DMS79 (cell line): ENCODE data around the gene ACBD3.
"Not testable (repeated sequence)": the region's sequence is repeated elsewhere in the genome, so short reads cannot be mapped to it uniquely, and the experiment has no call there.

ENCODE experiments used
- DNase-seq: peaks from one replicate; lab custom pipeline; 2025; lab: John Stamatoyannopoulos, UW

ACBD3 gene

GRCh38 chr1:226186124-226187018 lies at the start of gene ACBD3:
TSS of gene ACBD3 (minus strand) at chr1:226186741. CDS start at chr1:226186675, 66 bp downstream.
- DNase-seq, result peak; percentile 90

- DNase-seq, result no peak
Measured at GRCh38 chr1:226233806-226234205, 47.3 kb upstream of the ACBD3 start.

- no peak for DNase-seq
Measured at GRCh38 chr1:226233293-226233692, 46.8 kb upstream of the ACBD3 start.

DNA sequence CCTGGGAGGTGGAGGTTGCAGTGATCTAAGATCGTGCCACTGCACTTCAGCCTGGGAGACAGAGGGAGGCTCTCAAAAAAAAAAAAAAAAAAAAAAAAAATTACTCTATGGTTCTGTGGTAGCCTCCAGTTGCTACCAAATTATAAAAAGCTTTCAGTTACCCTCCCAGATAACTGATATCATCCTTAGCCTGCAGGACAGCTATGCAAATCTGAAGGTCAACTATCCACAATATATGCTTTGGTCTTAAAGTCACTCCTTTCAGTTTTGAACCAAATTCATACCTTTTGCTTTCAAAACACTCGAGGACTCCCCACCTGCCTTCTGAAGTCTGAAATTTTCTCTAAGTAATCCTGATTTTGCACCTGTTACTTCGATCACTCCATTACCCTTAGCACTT lies 40.1 kb upstream of the ACBD3 start:
- no peak for DNase-seq

GRCh38 chr1:226223786-226224244 lies 37.3 kb upstream of the ACBD3 start:
- peak; percentile 25 for DNase-seq

DNA sequence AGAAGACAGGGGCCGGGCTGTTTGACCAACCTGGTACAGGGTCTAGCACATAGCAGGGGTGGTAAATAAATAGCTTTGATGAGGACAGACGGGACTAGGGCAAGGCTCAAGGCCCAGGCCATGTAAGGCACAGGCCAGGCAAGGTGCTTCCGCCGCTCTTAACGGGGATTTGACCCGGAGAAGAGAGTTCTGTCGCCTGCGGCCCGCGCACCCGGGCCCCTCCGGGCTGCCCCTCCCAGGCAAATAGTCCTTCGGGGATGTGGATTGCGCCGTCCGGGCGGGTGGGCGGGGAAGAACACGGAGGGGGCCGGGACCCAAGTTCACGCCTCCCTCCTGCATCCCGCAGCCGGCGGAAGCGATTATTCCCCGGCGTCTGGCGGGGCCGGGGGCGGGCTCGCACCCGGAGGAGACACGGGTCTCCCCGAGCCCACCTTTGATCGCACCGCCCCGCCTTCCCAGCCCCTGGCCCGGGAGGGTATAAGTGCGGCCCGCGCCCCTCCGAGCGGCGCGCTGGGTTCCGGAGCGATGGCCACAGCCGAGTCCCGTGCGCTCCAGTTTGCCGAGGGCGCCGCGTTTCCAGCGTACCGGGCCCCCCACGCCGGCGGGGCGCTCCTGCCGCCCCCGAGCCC lies 36.7 kb upstream of the ACBD3 start, which contains the start of gene MIXL1:
Gene MIXL1, plus strand, starts transcription at position 508 of the 629 bp plus-strand sequence. Its CDS starts 18 bp downstream, at position 526.
- DNase-seq, result no peak

DNA sequence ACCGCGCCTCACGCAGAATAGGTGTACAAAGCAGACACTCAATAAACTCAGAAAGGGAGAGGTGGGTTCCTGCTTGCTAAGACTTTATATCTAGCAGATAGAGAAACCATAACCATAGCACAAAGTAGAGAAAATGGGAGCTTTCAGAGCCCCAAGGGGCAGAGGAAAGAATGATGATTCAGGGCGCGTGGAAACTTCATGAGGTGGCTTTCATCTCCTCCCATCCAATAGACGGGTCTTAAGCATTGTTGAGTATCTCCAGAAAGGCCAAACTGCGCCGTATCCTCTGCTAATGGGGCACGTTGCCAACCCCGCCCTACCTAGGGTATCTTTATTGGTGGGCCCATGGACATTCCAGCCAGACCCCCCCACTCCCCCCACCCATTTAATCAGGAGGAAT lies 36.1 kb upstream of the ACBD3 start:
- no peak for DNase-seq

DNA sequence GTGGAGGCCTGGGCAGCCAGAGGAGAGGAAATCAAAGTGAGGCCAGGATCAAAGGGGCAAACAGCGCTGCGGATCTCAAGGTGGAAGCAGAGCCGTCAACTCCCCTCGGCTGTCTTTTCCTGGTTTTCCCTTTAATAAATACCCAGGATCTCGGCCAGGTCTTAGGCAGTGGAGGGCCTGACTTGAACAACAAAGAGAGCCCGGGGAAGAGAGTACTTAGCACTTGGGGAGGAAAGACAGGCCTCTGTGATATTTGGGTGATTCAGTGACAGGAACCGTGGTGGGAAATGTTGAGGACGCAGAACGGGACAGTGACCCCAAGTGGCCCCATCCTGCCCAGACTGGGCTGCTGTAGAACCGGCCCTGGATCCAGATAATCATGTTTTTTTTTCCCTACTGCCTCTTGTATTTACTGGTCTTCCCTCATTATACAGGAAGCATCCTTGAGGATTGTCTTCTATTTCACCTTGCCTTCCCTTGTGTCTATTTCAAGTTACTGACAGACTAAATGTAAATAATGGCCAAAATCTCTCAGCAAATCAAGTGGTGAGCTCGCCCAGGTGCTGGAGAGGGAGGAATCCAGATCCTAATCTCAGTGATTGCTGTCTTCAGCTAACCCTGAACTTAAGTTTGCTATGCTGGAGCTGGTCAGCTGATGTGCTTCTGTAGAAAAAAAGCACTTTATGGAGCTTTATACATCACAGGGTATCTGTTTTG lies 34.1 kb upstream of the ACBD3 start:
- no peak for DNase-seq

DNA sequence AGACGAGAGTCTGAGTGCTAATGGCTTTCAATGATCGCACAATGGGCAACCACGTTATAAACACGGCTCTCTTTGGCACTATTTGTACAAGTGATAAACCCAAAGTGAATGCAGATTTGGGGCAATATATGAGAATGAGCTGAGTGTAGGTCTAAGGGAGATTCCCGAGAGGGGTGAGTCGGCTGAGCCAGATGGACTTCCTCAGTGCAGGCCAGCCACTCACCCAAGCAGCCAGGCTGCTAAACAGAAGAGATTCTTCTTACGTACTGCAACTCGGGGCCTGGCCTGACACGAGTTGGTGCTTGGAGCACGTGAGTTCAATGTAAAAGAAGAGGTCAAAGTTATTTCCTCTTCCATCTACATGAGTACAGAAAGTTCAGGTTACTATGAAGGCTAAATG lies 30.7 kb upstream of the ACBD3 start:
- DNase-seq, result no peak

GRCh38 chr1:226216056-226216455 lies 29.5 kb upstream of the ACBD3 start:
- no peak for DNase-seq

DNA sequence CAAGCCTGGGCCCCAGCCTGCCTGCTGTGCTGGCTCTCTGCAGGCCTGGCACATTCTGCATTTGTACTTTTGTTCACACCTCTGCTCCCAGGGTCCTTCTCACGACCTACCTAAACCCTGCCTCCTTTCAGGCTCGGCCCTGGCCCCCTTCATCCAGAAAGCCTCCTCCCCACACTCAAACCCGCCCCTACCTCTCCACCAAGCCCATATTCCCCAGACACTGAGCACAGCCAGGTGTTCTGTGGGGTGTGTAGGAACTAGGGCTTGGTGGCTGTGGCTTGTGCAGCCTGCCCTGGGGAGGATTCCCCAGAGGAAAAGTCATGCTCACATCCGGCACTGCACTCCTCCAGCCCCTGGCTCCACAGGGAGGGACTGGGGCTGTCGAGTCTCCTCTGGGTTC lies 28.7 kb upstream of the ACBD3 start:
- DNase-seq, result no peak

GRCh38 chr1:226212545-226212944 lies 26.0 kb upstream of the ACBD3 start:
- DNase-seq, result no peak

DNA sequence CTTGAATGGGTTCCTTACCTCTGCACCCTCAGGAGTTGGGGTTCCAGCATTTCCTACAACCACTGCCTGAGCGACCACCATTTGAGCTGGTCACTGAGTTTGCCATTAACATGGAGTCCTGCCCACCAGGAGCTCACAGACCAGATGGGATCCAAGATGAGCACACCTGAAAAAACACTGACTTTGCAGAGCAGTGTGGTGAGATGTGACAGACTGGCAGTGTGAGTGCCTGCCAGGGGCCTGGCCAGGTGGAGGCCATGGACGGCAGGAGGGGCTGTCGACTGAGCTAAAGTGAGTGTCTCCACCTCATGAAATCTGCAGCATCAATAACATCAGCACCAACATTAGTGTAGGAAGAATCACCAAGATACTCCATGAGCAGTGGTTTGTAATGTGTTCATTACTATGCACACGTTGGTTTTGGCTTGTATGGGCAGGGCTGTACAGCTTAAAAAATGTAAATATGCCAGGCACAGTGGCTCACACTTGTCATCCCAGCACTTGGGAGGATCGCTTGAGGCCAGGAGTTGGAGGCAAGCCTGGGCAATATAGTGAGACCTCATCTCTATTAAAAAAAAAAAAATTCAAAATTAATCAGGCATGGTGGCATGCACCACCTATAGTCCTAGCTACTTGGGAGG lies 24.8 kb upstream of the ACBD3 start:
- DNase-seq, result no peak

- DNase-seq, result no peak
Measured at GRCh38 chr1:226210571-226211176, 24.1 kb upstream of the ACBD3 start.

- no peak for DNase-seq
Measured at GRCh38 chr1:226209307-226210059, 22.9 kb upstream of the ACBD3 start.

GRCh38 chr1:226207048-226207447 lies 20.5 kb upstream of the ACBD3 start:
- DNase-seq, result no peak

DNA sequence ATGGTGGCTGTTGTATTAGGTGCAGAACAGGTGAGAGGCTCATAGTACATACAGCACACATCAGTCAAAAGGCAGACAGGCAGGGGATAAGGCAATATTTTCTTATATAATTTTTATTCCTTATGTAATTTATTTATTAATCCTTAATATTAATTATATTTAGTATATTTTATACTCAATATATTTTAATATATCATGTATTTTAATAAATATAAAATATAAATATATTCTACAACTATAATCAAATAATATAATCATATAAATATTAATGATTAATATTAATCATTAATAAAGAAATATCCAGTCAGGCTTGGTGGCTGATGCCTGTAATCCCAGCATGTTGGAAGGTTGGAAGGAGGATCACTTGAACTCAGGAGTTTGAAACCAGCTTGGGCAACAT lies 17.7 kb upstream of the ACBD3 start:
- no peak for DNase-seq

- no peak for DNase-seq
Measured at GRCh38 chr1:226203655-226204054, 17.1 kb upstream of the ACBD3 start.

DNA sequence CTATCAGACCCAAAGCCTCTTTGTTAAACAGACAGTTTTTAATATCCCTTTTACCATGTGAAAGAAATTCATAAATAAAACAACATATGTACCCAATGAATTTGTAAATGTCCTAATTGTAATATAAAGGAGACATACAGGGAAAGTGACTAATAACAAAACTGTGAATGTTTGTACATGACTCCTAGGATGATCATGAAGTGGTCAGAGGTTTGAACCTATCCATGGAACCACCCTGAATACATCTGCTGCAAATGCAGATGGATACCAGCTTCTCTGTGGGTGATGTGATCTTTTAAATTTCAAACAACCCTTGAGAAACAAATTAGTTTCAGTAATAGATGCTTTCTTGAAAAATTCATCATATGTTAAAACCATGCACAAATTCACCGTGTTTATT lies 16.7 kb upstream of the ACBD3 start:
- DNase-seq, result no peak

GRCh38 chr1:226202666-226203065 lies 16.1 kb upstream of the ACBD3 start:
- not testable (repeated sequence) for DNase-seq

DNA sequence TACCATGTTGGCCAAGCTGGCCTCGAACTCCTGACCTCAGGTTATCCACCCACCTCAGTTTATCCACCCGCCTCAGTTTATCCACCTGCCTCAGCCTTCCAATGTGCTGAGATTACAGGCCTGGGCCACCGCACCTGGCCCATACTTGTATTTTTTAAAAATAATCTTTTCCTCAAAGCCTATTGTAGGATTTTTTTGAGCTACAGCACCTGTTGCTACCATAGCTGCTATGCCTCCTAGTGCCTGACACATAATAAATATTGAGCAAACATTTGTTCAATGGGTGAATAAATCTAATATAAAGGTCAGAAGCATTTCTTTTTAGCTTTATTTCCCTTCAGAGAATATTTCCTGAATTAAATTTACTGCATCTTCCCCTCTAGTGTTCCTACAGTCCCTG lies 15.7 kb upstream of the ACBD3 start:
- no peak for DNase-seq
